Endothelial cell of umbilical vein (primary cell): ENCODE results near the gene DLGAP1. TPM values are rescaled to one million over a fixed set of nuclear protein-coding genes. Genes with fewer than 3 reads are reported as not detected.

ENCODE experiments used
- BruUV-seq: library from RNA; stranded (reverse); fragments of 400-500 nt; replicated peaks from 2 replicates; lab custom pipeline; 2021; lab: Mats Ljungman, UMichigan
- CTCF ChIA-PET: fragments of 300-600, 350-600 bp; sonication (Branson Sonifier 250); formaldehyde crosslinking; loops from one replicate; lab custom pipeline; 2021; ENCODE audit warnings: antibody characterized with exemption, inconsistent platforms; lab: Charles Lee
- POLR2A ChIA-PET: fragments of 300-600, 350-600 bp; sonication (Branson Sonifier 250); formaldehyde crosslinking; loops from one replicate; lab custom pipeline; 2021; ENCODE audit warnings: antibody characterized with exemption, inconsistent platforms; lab: Charles Lee
- DNase-seq: peaks from one replicate; pipeline ENCODE4 v3.0.0-alpha.2; 2011; ENCODE audit warnings: low read depth, low spot score
- FAIRE-seq: peaks from 2 replicates; lab custom pipeline; 2011; peaks lifted over from hg19 to GRCh38; lab: Jason Lieb, UNC
- H2AFZ ChIP-seq: 2 replicates; pipeline ENCODE4 v1.6.0; 2012; ENCODE audit warnings: low read depth, low read length, control low read depth, inconsistent platforms
- H3K27ac ChIP-seq: 2 replicates; pipeline ENCODE4 v1.5.1; 2011; ENCODE audit warnings: low read depth, mild to moderate bottlenecking, control low read depth, low read length, moderate library complexity; ENCODE audit not compliant: insufficient read depth
- H3K27me3 ChIP-seq, 2 experiments: 2 replicates each; pipeline versions ENCODE4 v1.6.0 to v1.6.1; 2011; ENCODE audit warnings: low read length in 2 of 2, mixed read lengths in 1 of 2; ENCODE audit not compliant: control insufficient read depth in 2 of 2, insufficient read depth in 2 of 2
- H3K36me3 ChIP-seq, 2 experiments: 2 replicates in 1 of 2; 3 replicates in 1 of 2; pipeline ENCODE4 v1.5.1; 2011; ENCODE audit warnings: low read length in 2 of 2, mild to moderate bottlenecking in 1 of 2, moderate library complexity in 1 of 2; ENCODE audit not compliant: control insufficient read depth in 2 of 2, insufficient read depth in 2 of 2; ENCODE audit errors: extremely low read depth in 1 of 2
- H3K4me1 ChIP-seq: 3 replicates; pipeline ENCODE4 v1.5.1; 2011; ENCODE audit warnings: mild to moderate bottlenecking, low read length; ENCODE audit not compliant: control insufficient read depth, insufficient read depth; ENCODE audit errors: extremely low read depth
- H3K4me2 ChIP-seq: 2 replicates; pipeline ENCODE4 v1.6.1; 2011; ENCODE audit warnings: low read length, control low read depth, mixed read lengths; ENCODE audit not compliant: insufficient read depth
- H3K4me3 ChIP-seq, 3 experiments: fragments of 200-600 bp in 1 of 3; sonication (generic), shearing (Covaris generic) in 1 of 3; replicated peaks in 1 of 3; 2 replicates each; pipeline ENCODE4 v1.5.1; 2011 to 2016; ENCODE audit warnings: control low read depth in 3 of 3, low read length in 3 of 3, mild to moderate bottlenecking in 2 of 3, inconsistent platforms in 1 of 3, low read depth in 1 of 3, moderate library complexity in 1 of 3; ENCODE audit not compliant: insufficient read depth in 1 of 3
- H3K79me2 ChIP-seq: 2 replicates; pipeline ENCODE4 v1.6.0; 2012; ENCODE audit warnings: low read length, inconsistent platforms; ENCODE audit not compliant: control insufficient read depth, insufficient read depth
- H3K9ac ChIP-seq: replicated peaks from 2 replicates; pipeline ENCODE3; 2011; ENCODE audit warnings: low read length, control low read depth; ENCODE audit not compliant: insufficient read depth; ENCODE audit errors: extremely low read depth
- H3K9me1 ChIP-seq: replicated peaks from 3 replicates; pipeline ENCODE4 v1.6.0; 2011; ENCODE audit warnings: mild to moderate bottlenecking, low read length; ENCODE audit not compliant: control insufficient read depth, insufficient read depth; ENCODE audit errors: extremely low read depth
- H3K9me3 ChIP-seq: replicated peaks from 2 replicates; pipeline ENCODE4 v1.5.1; 2012; ENCODE audit warnings: low read length, inconsistent platforms; ENCODE audit not compliant: control insufficient read depth, insufficient read depth
- H4K20me1 ChIP-seq: replicated peaks from 2 replicates; pipeline ENCODE3; 2011; ENCODE audit warnings: mild to moderate bottlenecking, low read length; ENCODE audit not compliant: control insufficient read depth, insufficient read depth; ENCODE audit errors: extremely low read depth
- CTCF ChIP-seq, 2 donors: IDR thresholded peaks; 1 replicate in 1 of 2; 2 replicates in 1 of 2; pipeline ENCODE4 v1.5.1; 2011; ENCODE audit warnings: low read length in 2 of 2, mild to moderate bottlenecking in 2 of 2, moderate library complexity in 2 of 2, control low read depth in 1 of 2, inconsistent platforms in 1 of 2, low read depth in 1 of 2; ENCODE audit not compliant: insufficient read depth in 1 of 2; ENCODE audit errors: extremely low read depth in 1 of 2
- EZH2 ChIP-seq: IDR thresholded peaks from 2 replicates; pipeline ENCODE4 v1.6.1; 2012; ENCODE audit warnings: borderline replicate concordance, low read depth, mild to moderate bottlenecking, moderate library complexity, low read length, inconsistent platforms; ENCODE audit not compliant: severe bottlenecking
- FOS ChIP-seq: IDR thresholded peaks from 2 replicates; pipeline ENCODE4 v1.6.1; 2011; ENCODE audit warnings: mild to moderate bottlenecking, low read length, moderate library complexity, borderline replicate concordance; ENCODE audit not compliant: insufficient read depth
- GATA2 ChIP-seq: IDR thresholded peaks from 2 replicates; pipeline ENCODE4 v1.7.0; 2011; ENCODE audit warnings: low read depth, mild to moderate bottlenecking, moderate library complexity, mixed read lengths, low read length; ENCODE audit not compliant: insufficient read length, insufficient read depth
- JUN ChIP-seq: IDR thresholded peaks from 2 replicates; pipeline ENCODE4 v1.6.1; 2011; ENCODE audit warnings: borderline replicate concordance, low read depth; ENCODE audit not compliant: insufficient read length, insufficient read depth
- MAX ChIP-seq: IDR thresholded peaks from 2 replicates; pipeline ENCODE4 v1.6.1; 2011; ENCODE audit not compliant: insufficient read depth, insufficient read length
- MYC ChIP-seq: IDR thresholded peaks from one replicate; pipeline ENCODE4 v1.6.1; 2011; ENCODE audit warnings: mild to moderate bottlenecking, low read depth, low read length
- POLR2A ChIP-seq: IDR thresholded peaks from 2 replicates; pipeline ENCODE4 v1.6.1; 2012; ENCODE audit warnings: low read depth, mild to moderate bottlenecking, control low read depth, low read length
- POLR2AphosphoS5 ChIP-seq: IDR thresholded peaks from 2 replicates; pipeline ENCODE4 v1.6.1; 2012; ENCODE audit warnings: low read depth, mild to moderate bottlenecking, control low read depth, low read length, moderate library complexity; ENCODE audit not compliant: insufficient read depth
- dilution Hi-C: fragments of 300-500 bp; cut with MboI; formaldehyde crosslinking; loops from one replicate; pipeline ENCODE4 v1.15.0; 2019; ENCODE audit warnings: low sequenced_read_pairs; ENCODE audit not compliant: extremely low pct_ligation_motif_present
- intact Hi-C: fragments of 100-400 bp; cut with micrococcal nuclease; formaldehyde crosslinking; loops from one replicate; pipeline ENCODE4 v1.10.0; 2022
- polyA plus RNA-seq, 4 experiments: library from polyadenylated mRNA; depleted of rRNA in 3 of 4; stranded (reverse) in 3 of 4; unstranded in 1 of 4; fragments of >200 nt; gene quantifications; 2 replicates each; pipeline versions ENCODE4 v1.2.1 to v1.2.3, GENCODE V29; 2011 to 2012; ENCODE audit warnings: missing spikeins in 1 of 4
- total RNA-seq: library from RNA; stranded (reverse); gene quantifications from 2 replicates; pipeline ENCODE4 v1.2.3, GENCODE V29; 2021

Gene DLGAP1
- total and polyA plus RNA-seq, 2 donors (not counting 3 experiments of a cell fraction or from before 2014, with no cell fraction given) = 0.04 TPM; not detected in 1

DNA sequence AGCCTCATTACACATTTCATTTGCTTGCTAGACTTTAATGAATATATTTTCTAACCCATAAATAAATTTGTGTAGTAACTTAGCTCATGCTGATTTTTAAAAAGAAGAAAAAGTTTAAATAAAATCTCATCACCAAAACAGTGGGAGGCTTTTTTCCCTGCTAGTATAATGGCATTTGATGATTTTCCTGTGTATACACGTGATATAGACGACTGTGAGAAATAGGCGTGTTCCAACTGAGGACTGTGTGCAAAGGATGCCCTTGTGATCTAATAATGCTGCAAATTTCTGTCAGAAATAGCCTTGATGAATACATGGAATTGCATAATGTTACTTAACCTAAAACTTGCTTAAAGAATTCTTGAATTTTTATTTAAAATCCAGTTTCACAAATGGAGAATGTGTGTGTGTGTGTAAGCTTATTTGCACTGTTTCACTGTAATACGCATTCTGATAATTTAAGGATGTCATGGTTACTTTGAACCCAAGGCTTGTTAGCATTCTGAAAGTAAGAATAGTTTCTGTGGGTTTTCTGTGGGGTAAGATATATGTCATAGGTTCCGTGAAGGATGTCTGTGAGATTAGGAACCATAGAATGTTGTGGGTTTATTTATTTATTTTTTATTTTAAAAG, 178.0 kb downstream of the DLGAP1 start:
- no peaks in the 10 kb centered on the region for H3K36me3 ChIP-seq
- FAIRE-seq (no peak), DNase-seq (no peak)
- TF ChIP-seq EZH2 (no peak), MAX (no peak), POLR2AphosphoS5 (no peak), MYC (no peak), FOS (no peak), POLR2A (no peak), GATA2 (no peak), JUN (no peak), CTCF (IDR thresholded peaks at IDR 0.05; ENCODE audit: extremely low read depth in 1 of 2, insufficient read depth in 1 of 2, low read depth in 1 of 2, low read length in 2 of 2) (no peak)
- H3K27me3 ChIP-seq = no peaks in the 10 kb centered on the region
- ChIA-PET POLR2A (no interaction called here), CTCF (no interaction called here)
- H3K9ac ChIP-seq = no peak overlapping the region
- H3K9me3 ChIP-seq = no peaks in the 10 kb centered on the region
- no peaks in the 10 kb centered on the region for H3K79me2 ChIP-seq
- H3K4me2 ChIP-seq = no peak overlapping the region
- no peaks in the 10 kb centered on the region for H3K9me1 ChIP-seq
- H3K4me3 ChIP-seq = no peak overlapping the region
- H3K27ac ChIP-seq = no peak overlapping the region
- no peaks in the 10 kb centered on the region for H3K4me1 ChIP-seq
- dilution Hi-C loops (no loop called here), intact Hi-C loops (no loop called here)
- H4K20me1 ChIP-seq = no peaks in the 10 kb centered on the region
- BruUV-seq = no TSS peak
- H2AFZ ChIP-seq = no peak overlapping the region
